Heart right ventricle (tissue), 16 donors: ENCODE results near the gene PARD3. TPM values are rescaled to one million over a fixed set of nuclear protein-coding genes. Genes with fewer than 3 reads are reported as not detected.
"Not testable (repeated sequence)": the region's sequence is repeated elsewhere in the genome, so short reads cannot be mapped to it uniquely, and the experiment has no call there.

Source experiments
- ATAC-seq, 8 donors: fragments of 200-7000 bp; cut with Tn5 transposase; one replicate each; pipeline ENCODE4 v1.9.1; 2020; ENCODE audit warnings: mild to moderate bottlenecking in 8 of 8, moderate library complexity in 8 of 8, moderate number of reproducible peaks in 1 of 8
- DNase-seq, 2 donors: peaks; one replicate each; pipeline ENCODE4 v3.0.0-alpha.2; 2020
- H3K27ac ChIP-seq, 10 donors: fragments of 200-600 bp; sonication (generic) in 2 of 10; one replicate each; pipeline versions ENCODE4 v1.5.0 to v1.8.0; 2020 to 2022; ENCODE audit warnings: mild to moderate bottlenecking in 3 of 10
- H3K27me3 ChIP-seq, 7 donors: fragments of 200-600 bp; one replicate each; pipeline ENCODE4 v1.8.0; 2021 to 2022; ENCODE audit warnings: mild to moderate bottlenecking in 2 of 7
- H3K36me3 ChIP-seq, 9 donors: fragments of 200-600 bp; sonication (generic) in 1 of 9; one replicate each; pipeline versions ENCODE4 v1.5.0 to v1.8.0; 2020 to 2022; ENCODE audit warnings: mild to moderate bottlenecking in 2 of 9
- H3K4me1 ChIP-seq, 9 donors: fragments of 200-600 bp; sonication (generic) in 1 of 9; one replicate each; pipeline versions ENCODE4 v1.5.0 to v1.8.0; 2020 to 2022; ENCODE audit warnings: mild to moderate bottlenecking in 4 of 9
- H3K4me3 ChIP-seq, 10 donors: fragments of 200-600 bp; sonication (generic) in 2 of 10; one replicate each; pipeline versions ENCODE4 v1.5.0 to v1.8.0; 2020 to 2022; ENCODE audit warnings: mild to moderate bottlenecking in 7 of 10, moderate library complexity in 2 of 10
- H3K9me3 ChIP-seq, 11 donors: fragments of 200-600 bp in 10 of 11; sonication (generic) in 2 of 11; one replicate each; pipeline versions ENCODE4 v1.5.0 to v1.8.0; 2013 to 2022; ENCODE audit warnings: mild to moderate bottlenecking in 2 of 11, control low read depth in 1 of 11, moderate library complexity in 1 of 11
- WGBS, 2 donors: extraction: QIAGEN DNeasy Blood & Tissue Kit; methylation state at CpG; one replicate each; pipeline ENCODE4 v1.1.7; 2013; ENCODE audit warnings: inconsistent platforms in 1 of 2; 5-methylcytosine and 5-hydroxymethylcytosine counted together
- intact Hi-C, 10 donors: fragments of 100-400 bp; cut with DNase I; formaldehyde crosslinking; loops; one replicate each; pipeline versions ENCODE4 v1.11.1 to v1.14.2; 2022
- polyA plus RNA-seq, 2 donors: library from polyadenylated mRNA; stranded (reverse); fragments of 200-250 nt; gene quantifications; one replicate each; pipeline ENCODE4 v1.2.3, GENCODE V29; 2013
- total RNA-seq, 10 donors: library from RNA; stranded (reverse); fragmentation: NEBNext Ultra II Directional in 3 of 10; extraction: Animal tissue kit (Norgen Biotek cat#: 25700) in 3 of 10; gene quantifications; one replicate each; pipeline versions ENCODE4 v1.2.1 to v1.2.4, GENCODE V29; 2021 to 2023
- TF ChIP-seq, protein P1 (sequence below), 9 donors: fragments of 200-600 bp; sonication (generic) in 2 of 9; IDR thresholded peaks; one replicate each; pipeline versions ENCODE4 v1.5.0 to v1.8.0; 2021 to 2022; ENCODE audit warnings: antibody characterized with exemption in 9 of 9, mild to moderate bottlenecking in 5 of 9, moderate library complexity in 1 of 9
- donor health status: Arrhythmogenic right ventricular cardiomyopathy.
- donor health status: ischemic (EF 13 %, LVEDD 7.1; RV severe dilation, severe dysfunction).
- donor health status: healthy with polysubstance abuse.
- donor health status: DM: no; HTN: yes; CAD: no.
- donor health status: DM: no; HTN: no; CAD: no.
- donor health status: ischemic (EF 25% LVEDD 6.9; RV normal size, moderate dysfunction).
- donor health status: ischemic (EF 25% LVEDD 5.7; RV mildly dilated, moderate dysfunction).
- donor health status: healthy.
- donor health status: DM: yes; HTN: yes; CAD: no.
- donor health status: Ischemic cardiomyopathy.
- donor health status: ischemic (EF 35%, LVEDD 5.7; RV mildly dilated, moderate dysfunction).
- donor health status: nonischemic (EF 11% LVEDD 7.7; RV severe dilation, severe dysfunction).
- donor health status: DM: yes; HTN: yes; CAD: no.
- donor health status: PGD.
- donor health status: ischemic (EF 29% LVEDD 5.4; RV normal size, mild dysfunction).
- donor health status: nonischemic (EF 23%, LVEDD 6.1; RV moderate dilation, normal function).

Gene PARD3
- total and polyA plus RNA-seq, 12 donors: 19.7 to 41.8 (median 34.2) TPM

DNA sequence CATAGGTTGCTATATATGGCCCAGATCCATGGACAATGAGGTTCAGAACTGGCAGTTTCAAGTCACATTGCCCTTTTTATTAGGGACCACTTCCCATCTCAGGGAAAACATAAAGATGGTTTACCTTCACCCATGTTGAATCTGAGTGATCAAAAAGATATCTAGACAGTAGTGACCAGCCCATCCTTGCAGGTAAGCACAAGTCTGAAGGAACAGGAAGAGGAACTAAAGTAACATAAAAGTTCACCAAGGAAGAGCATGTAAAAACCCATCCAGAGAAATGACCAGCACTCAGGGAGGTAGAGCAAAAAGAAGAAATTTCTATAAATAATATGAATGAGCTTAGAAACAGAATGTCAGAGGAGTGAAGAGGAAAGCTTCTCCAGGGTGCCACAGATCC lies 382.5 kb downstream of the PARD3 start:
- Histone ChIP-seq H3K4me1 (peaks cover 0 to 29% (median 17%) of the 10 kb centered on the region in 9 donors), H3K36me3 (no peaks in the 10 kb centered on the region), H3K27me3 (no peaks in the 10 kb centered on the region), H3K27ac (peak overlapping the region in 4 of 10 donors; percentile 4 to 64 (median 26)), H3K4me3 (no peak overlapping the region), H3K9me3 (no peaks in the 10 kb centered on the region)
- DNase-seq: no peak
- TF ChIP-seq, protein P1, sequence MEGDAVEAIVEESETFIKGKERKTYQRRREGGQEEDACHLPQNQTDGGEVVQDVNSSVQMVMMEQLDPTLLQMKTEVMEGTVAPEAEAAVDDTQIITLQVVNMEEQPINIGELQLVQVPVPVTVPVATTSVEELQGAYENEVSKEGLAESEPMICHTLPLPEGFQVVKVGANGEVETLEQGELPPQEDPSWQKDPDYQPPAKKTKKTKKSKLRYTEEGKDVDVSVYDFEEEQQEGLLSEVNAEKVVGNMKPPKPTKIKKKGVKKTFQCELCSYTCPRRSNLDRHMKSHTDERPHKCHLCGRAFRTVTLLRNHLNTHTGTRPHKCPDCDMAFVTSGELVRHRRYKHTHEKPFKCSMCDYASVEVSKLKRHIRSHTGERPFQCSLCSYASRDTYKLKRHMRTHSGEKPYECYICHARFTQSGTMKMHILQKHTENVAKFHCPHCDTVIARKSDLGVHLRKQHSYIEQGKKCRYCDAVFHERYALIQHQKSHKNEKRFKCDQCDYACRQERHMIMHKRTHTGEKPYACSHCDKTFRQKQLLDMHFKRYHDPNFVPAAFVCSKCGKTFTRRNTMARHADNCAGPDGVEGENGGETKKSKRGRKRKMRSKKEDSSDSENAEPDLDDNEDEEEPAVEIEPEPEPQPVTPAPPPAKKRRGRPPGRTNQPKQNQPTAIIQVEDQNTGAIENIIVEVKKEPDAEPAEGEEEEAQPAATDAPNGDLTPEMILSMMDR (IDR thresholded peaks at IDR 0.05): no peak
- ATAC-seq: no peak
- intact Hi-C loops: no loop called here

DNA sequence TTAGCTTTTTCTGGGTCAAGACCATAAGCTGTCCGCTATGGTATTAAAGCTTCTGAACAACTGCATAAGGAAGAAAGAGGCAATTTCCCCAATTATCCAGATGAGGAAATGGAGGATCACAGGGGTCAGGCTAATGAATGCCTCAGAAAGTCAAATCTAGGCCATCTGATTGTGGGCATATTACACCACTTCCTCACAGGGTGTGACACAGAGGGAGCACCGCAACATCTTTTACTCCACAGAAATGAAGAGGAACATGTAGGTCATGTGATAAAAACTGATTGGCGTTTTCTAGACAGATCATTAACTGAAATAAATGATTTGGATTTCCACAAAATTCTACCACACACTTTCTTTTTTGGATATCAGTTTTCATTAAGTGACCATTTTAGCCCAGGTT lies 384.4 kb downstream of the PARD3 start:
- 78 to 80% methylated on average over 3 of the region's 3 CpGs for WGBS, 2 donors
- TF ChIP-seq, protein P1 (IDR thresholded peaks at IDR 0.05): no peak
- Histone ChIP-seq H3K36me3 (no peaks in the 10 kb centered on the region), H3K9me3 (no peaks in the 10 kb centered on the region), H3K27me3 (no peaks in the 10 kb centered on the region), H3K4me1 (peaks cover 0 to 29% (median 17%) of the 10 kb centered on the region in 9 donors), H3K4me3 (no peak overlapping the region), H3K27ac (no peak overlapping the region)
- intact Hi-C loops: no loop called here
- ATAC-seq (no peak), DNase-seq (no peak)

DNA sequence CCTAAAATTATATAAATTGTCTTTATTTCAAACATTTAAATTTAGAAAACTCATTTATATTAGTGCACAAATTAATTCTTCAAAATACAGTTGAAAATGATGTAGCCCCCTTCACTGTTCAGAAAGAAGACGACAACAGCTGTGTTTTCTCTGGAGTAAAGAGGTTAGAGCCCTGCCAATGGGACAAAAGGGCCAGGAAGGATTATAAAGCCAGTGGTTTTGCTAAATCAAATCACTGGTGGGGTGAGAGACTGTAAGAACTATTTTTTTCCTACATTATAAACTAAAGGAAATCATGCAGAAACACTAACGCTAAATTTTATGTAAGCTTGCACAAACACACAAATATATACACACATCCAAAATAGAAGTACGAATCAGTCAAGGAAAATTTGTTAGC lies 386.6 kb downstream of the PARD3 start:
- Histone ChIP-seq H3K4me1 (peaks cover 0 to 17% (median 7%) of the 10 kb centered on the region in 9 donors), H3K36me3 (no peaks in the 10 kb centered on the region), H3K4me3 (no peak overlapping the region), H3K27ac (no peak overlapping the region), H3K27me3 (no peaks in the 10 kb centered on the region), H3K9me3 (no peaks in the 10 kb centered on the region)
- intact Hi-C loops: no loop called here
- ATAC-seq: no peak
- TF ChIP-seq, protein P1 (IDR thresholded peaks at IDR 0.05): no peak
- 30 to 51% methylated on average over 3 of the region's 3 CpGs for WGBS, 2 donors
- no peak for DNase-seq

DNA sequence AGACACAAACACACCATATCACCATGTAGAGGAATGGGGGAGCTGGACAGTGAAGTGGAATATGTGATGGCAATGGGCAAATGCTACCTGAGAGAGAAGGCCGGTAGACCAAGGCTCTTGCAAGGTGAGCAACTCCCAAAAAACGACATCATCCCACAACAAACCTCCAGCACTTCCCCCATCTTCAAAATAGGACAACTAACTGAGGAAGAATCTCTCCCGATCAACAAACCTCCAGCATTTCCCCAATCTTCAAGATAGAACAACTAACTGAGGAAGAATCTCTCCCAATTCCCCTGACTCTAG lies 387.2 kb downstream of the PARD3 start:
- no peaks in the 10 kb centered on the region for H3K36me3 ChIP-seq
- no peak for ATAC-seq
- WGBS, 2 donors: 81 to 93% methylated on average over 3 of the region's 3 CpGs
- no peaks in the 10 kb centered on the region for H3K27me3 ChIP-seq
- H3K4me1 ChIP-seq: peaks cover 0 to 14% (median 5%) of the 10 kb centered on the region in 9 donors
- intact Hi-C loops: no loop called here
- no peak overlapping the region for H3K27ac ChIP-seq
- no peaks in the 10 kb centered on the region for H3K9me3 ChIP-seq
- no peak for DNase-seq
- TF ChIP-seq, protein P1 (IDR thresholded peaks at IDR 0.05): no peak
- H3K4me3 ChIP-seq: no peak overlapping the region

DNA sequence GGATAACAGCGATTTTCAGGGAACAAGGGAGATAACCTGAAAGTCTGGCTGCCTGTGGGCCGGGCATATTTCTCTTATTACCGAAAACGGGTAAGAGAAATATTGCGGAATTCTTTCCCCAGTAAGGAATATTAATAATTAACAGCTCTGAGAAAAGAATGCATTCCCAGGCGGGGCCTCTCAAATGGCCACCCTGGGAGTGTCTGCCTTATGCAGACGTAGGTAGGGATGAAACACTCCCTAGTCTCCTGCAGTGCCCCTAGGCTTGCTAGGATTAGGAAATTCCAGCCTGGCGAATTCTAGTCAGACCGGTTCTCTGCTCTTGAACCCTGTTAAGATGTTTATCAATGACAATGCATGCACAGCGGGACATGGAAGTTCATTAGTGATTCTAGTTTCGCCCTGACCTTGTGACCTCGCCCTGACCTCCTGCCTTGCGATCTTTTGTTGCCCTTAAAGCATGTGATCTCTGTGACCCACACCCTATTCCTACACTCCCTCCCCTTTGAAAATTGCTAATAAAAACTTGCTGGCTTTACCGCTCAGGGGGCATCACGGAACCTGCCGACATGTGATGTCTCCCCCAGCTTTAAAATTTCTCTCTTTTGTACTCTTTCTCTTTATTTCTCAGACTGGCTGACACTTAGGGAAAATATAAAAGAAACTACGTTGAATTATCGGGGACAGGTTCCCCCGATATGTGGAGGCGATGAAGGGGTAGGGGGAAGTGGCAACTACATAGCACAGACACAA lies 387.8 kb downstream of the PARD3 start:
- H3K4me3 ChIP-seq, H3K27me3 ChIP-seq, DNase-seq, H3K9me3 ChIP-seq, H3K27ac ChIP-seq, H3K4me1 ChIP-seq, H3K36me3 ChIP-seq, ATAC-seq, intact Hi-C loops: not testable (repeated sequence)
- 88 to 93% methylated on average over 20 of the region's 20 CpGs for WGBS, 2 donors

DNA sequence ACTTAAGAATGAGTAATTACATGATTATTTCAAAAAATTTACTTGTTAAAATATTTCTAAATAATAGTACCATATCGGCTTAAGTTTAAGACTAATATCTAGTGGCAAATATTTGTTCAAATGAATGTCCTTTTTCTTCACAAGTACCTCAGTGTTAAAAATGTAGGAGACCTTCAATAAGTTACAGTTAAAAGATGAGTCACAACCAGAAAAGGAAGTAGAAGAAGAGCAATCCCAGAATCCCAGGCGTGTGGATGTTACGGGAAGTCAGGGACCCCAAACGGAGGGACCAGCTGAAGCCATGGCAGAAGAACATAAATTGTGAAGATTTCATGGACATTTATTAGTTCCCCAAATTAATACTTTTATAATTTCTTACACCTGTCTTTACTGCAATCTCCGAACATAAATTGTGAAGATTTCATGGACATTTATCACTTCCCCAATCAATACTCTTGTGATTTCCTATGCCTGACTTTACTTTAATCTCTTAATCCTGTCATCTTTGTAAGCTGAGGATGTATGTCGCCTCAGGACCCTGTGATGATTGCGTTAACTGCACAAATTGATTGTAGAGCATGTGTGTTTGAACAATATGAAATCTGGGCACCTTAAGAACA lies 388.4 kb downstream of the PARD3 start:
- 95 to 96% methylated on average over 7 of the region's 7 CpGs for WGBS, 2 donors
- ATAC-seq, H3K27ac ChIP-seq, H3K27me3 ChIP-seq, H3K36me3 ChIP-seq, H3K4me3 ChIP-seq, H3K9me3 ChIP-seq, H3K4me1 ChIP-seq, DNase-seq, intact Hi-C loops: not testable (repeated sequence)
